HG03196 (cell line): ENCODE data around the gene RPS6KA3.
A peak's percentile ranks its signal among the peaks of the same experiment; 100 is the strongest.

ENCODE experiments used
- ATAC-seq: cut with Tn5 transposase; IDR thresholded peaks from one replicate; pipeline ENCODE4 v1.9.1; 2021; ENCODE audit not compliant: unreplicated experiment

The RPS6KA3 gene

DNA sequence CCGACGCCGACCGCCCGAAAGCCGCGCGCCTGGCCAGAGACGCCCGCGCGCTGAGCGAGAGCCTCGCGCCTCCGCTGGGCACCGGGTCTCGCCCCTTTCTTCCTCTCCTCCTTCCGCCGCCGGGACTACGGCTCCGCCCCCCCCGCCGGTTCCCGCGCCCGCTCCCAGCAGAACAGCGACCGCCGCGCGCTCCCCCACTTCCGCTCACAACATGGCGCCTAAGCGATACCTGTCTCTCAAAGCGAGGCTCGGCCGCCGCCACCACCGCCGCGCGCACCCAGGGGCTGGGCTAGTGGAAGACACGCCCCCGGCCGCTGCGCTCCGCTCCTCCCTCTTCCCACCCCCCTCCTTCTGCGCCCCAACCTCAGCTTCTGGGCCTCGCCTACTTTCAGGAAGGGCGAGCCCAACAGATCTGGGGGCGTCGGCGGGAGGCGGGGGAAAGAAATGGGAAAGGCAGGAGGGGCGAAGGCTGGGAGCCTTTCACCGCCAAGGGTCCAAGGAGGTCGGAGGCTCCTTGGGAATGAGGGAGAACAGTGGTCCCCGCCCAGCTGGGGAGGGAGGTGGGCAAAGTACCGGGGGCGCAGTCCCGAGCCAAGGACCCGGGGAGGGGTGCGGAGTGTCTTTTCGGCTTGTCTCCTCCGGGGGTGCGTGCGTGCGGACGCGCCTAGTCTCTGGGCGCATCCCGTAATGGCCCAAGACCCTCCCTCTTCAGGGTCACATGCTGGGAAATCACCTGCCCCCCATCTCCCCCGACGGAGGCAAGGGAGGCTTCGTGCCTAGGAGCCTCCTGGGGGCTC lies at the start of gene RPS6KA3:
Gene RPS6KA3, minus strand, starts transcription at position 100 of the 797 bp plus-strand sequence. CDS start 277 bp downstream, outside the sequence.
- ATAC-seq = peak; percentile 81

DNA sequence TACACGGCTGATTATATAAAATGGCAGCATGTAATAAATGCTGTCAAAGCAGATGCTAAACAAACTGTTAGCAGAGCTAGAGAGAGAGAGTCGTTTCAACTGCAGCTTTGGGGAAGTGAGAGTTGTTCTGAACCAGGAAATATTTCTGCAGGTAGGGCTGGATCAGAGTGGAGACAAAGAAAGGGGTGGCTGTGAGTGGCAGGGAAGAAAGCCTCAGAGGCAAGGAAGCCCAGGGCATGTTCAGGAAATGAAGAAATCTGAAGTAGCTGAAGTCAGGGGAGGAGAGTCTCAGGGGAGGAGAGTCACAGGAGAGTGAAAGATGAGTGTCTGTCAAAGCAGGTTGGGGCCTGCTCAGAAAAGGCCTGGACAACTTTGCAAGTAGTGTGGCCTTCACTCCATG lies 48.4 kb upstream of the RPS6KA3 start:
- no peak for ATAC-seq

DNA sequence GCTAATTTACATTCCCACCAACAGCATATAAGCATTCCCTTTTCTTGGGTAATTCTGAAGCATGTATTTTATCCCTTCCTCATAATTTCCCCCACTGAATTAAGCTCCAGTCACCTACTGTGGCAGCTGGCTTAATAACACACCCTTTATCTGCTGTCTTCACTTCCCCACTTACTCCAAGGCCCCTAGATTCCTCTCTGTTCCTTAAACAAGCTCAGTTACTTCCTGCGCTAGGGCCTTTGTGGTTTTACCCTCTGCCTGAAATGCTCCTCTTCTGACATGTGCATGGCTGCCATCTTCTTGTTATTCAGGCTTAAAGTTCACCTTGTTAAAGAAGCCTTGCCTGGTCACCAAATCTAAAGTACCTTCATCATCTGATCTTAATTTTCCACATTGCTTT lies 47.2 kb upstream of the RPS6KA3 start:
- ATAC-seq = no peak

DNA sequence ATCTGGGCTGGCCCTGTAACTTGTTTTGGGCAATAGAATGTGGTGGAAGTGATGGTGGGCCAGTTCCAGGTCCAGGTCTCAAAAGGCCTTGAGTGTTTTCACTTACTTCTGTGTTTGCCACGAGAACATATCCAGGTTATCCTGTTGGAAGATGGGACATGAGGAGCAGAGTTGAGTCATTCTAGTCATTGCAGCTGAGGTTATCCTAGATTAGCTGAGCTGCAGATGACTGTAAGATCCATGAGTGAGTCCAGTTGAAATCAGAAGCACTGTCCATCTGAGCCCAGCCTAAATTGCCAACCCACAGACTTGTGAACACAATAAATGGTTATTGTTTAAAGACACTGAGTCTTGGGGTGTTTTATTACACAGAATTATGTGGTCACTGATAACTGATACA lies 45.3 kb upstream of the RPS6KA3 start:
- no peak for ATAC-seq

DNA sequence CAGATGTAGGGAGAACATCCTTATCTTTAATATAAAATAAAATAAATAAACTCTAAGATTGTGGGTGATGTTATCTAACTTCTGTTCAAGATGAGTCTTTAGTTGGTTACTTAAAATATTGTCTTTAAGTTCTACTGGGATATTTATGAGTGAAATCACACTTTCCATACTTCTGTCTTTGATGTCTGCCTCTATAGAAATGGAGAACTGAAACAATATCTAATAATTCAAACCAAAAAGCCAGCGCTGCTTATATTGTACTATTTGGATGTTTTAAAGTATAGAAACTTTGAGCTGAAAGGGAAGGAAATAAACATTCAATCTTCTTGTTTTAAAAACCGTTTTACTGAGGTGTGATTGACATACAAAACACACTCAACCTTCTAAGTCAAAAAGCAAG lies 44.8 kb upstream of the RPS6KA3 start:
- ATAC-seq = no peak

DNA sequence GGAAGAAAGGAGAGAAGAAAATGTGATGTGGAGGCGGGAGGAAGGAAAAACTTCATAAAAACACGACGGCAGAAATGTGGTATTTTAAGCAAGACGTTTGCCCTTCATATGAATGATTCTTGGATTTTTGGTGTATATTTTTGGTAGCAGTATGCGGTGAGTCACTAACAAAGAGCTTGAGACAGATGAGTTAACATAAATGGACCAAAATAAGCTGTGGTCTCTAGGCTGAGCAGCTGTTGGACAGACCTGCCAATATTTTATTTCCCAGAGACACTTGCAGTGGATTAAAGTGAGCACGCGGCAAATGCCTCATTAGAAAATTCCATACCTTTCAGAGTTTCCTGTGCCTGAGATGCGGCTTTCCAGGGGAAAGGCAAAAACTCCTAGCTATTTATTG lies 43.1 kb upstream of the RPS6KA3 start:
- no peak for ATAC-seq

DNA sequence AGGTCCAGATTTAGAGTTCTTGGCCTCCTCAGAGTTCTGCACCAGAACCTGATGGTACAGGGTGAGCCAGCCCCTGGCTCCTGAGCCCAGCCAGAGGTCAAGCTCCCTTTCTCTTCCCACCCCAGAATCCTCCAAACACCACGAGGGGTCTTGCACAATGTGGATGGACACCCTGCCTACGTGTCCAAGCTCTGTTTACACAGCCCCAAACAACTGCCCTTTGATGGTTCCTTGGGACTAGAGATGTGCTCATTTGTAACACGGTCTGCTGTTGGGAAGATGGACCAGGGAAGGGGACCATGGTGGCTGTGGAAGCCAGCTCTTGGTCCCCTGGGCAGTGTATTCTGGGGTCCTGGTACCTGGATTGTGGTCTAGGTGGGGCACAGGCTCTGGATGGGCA lies 40.0 kb upstream of the RPS6KA3 start:
- ATAC-seq = no peak

DNA sequence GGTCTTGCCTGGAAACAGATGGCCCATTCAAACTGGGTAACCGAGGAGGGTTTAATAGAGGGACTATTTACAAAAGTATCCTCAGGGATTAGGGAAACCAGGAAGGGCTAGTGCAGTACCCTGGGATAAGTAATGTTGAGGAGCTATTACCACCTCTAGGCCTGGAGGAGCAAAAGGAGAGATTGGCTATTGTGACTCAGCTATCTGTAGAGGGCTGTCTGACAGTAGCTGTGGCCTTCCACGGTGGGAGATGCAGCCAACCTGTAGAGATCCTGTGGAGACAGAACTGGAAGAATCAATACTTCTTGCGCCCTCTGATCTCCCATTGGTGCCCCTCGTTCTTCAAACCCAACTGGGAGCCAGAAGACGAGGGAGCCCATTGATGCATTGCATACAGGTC lies 34.1 kb upstream of the RPS6KA3 start:
- ATAC-seq = no peak

DNA sequence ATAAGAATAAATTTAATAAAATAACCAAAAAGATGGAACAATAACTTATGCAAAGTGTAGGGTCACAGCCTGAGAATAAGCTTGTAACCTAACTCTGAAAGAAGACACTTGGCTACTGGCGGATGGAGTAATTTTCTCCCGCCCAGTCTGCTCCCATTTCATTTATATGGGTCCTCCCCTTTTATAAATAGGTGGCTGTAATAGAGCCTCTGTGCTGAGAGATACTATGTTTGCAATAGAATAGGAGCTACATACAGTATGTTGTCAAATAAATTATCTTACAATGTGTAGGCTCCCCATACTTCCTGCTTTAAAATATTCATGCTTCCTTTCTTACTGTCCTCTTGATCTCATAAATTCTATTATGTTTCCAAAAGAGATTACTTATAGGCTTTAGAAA lies 28.2 kb upstream of the RPS6KA3 start:
- ATAC-seq = no peak

DNA sequence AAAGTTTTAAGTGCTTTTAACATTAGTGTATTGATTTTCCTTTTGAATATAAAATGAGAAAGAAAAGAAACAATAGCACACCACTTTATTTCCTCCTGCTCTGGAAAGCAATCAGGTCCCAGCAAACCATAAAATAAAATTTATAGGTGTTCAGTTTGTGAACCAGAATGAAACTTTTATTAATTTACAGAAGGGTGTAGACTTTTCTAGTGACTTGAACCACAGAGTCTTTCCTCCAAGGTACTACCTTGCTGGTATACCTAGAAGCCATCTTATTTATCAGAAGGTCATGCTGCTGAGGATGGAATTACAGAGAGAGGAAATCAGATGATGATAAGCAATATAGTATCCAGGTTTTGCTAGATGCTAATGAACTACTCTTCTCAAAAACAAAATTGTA lies 27.6 kb upstream of the RPS6KA3 start:
- ATAC-seq = no peak

DNA sequence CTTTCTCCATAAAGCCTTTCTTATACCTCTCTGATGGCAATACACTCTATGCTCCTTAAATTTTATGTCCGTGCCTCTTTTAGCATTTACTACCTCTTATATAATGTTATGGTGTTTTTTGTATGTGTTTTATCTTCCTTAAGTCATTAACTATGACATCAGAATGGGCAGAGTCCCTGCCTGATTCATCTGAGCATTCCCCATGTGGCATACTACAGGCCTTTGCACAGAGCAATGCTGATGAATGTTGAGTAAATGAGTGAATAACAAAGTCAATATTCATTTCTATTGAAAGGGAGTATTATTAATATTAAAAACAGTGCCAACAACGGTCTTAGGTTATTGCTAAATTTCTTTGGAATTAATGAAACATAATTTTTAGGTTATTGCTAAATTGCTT lies 18.8 kb upstream of the RPS6KA3 start:
- ATAC-seq = no peak

DNA sequence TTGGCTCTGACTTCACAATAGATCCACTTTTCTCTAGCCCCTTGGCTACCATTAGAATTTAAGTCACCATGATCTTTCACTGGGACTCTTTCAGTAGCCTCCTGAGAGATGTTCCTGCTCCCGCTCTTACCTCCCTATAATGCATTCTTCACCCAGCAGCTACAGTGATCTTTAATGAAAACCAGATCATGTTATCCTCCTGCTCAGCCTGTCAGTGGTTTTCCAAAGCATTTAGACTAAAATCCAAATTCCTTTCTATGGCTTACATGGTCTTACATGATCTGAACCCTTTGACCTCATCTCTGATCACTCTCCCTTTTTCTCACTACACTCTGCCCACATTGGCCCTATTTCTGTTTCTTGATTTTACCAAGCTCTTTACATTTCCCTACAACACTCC lies 18.3 kb upstream of the RPS6KA3 start:
- ATAC-seq = no peak

DNA sequence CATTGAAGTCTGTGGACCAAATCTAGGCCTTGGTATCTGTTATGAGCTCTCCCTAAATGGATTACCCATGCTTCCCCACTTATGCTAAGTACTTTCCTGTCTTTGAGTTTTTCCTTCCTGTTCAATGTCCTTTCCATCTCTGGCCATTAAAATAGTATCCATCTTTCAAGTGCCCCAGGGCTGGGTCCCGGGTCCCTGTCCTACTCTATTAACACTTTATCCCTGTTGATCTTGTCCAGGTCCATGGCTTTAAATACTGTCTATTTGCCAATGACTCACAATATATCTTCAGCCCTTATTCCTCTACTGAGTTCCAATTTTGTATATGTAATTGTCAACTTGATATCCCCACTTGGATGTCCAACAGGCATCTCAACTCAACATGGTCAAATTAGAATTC lies 17.7 kb upstream of the RPS6KA3 start:
- ATAC-seq = no peak

DNA sequence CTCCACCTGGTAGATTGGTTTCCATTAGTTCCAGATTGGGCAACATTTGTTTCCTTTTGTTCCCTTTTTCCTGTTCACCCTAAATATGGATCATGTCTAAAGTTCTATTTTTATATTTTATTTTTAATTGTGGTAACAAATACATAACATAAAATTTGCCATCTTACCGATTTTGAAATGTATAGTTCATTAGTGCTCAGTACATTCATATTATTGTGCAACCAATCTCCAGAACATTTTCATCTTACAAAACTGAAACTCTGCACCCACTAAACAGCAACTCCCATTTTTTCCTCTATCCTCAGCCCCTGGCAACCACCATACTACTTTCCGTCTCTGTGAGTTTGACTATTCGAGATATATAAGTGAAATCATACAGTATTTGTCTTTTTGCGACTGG lies 14.2 kb upstream of the RPS6KA3 start:
- ATAC-seq = no peak

DNA sequence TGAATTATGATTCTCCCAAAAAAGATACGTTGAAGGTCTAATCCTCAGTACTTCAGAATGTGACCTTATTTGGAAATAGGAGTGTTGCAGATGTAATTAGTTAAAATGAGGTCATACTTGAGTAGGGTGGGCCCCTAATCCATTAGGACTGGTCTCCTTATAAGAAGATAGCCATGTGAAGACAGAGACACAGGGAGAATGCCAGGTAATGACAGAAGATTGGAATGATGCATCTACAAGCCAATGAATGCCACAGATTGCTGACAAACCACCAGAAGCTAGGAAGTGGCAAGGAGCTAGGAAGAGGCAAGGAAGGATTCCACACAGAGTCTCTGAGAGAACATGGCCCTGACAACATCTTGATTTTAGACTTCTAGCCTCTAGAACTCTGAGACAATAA lies 7.4 kb upstream of the RPS6KA3 start:
- no peak for ATAC-seq

DNA sequence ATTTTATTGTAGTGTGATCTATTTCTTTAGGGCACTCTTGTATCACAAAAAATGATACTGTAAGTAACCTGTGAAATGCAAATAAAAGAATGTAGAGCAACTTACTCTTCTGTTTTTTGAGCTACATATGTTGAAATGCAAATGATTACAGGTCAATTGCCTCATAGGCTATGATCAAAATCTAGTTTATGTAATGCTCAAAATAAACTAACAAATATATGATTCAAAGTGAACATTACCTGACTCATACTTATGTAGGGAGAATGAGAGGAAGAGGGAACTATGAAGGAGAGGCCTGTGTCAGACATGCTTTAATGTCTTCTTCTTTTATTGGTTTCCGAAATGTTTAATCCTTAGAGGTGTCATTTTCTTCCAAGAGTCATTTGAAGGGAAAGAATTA lies 5.0 kb upstream of the RPS6KA3 start:
- no peak for ATAC-seq

DNA sequence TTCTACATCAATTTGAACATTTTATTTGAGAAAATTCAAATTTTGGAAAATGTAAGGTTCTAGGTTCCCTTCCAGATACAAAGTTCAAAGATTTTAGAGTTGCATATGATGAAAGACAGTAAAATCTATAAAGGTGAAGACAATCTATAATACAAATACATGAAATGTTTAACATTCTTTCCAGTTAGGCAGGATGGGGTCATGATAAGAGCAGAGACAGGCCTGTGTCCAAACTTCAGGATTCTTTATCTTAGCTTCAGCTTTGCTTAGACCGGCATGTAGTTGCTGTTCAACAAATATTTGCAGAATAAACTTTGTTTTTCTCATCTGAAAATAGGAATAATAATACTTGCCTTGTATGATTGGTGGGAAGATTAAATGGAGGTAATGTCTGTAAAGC lies 4.5 kb upstream of the RPS6KA3 start:
- ATAC-seq = no peak

DNA sequence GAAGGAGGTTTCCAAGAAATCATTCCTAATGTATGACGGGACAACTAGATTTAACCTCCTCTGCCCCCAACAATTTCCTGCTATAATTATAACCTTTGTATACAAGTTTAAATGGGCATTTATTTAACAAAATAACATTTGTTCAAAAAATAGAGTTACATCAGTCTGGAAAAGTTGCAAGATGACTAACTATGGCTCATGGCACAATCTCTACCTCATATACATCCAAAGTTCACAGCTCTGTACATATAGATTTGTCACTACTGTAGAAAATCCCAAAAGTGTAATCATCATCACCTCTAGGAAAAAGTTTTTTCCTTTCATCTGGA lies 3.8 kb upstream of the RPS6KA3 start:
- ATAC-seq = no peak

DNA sequence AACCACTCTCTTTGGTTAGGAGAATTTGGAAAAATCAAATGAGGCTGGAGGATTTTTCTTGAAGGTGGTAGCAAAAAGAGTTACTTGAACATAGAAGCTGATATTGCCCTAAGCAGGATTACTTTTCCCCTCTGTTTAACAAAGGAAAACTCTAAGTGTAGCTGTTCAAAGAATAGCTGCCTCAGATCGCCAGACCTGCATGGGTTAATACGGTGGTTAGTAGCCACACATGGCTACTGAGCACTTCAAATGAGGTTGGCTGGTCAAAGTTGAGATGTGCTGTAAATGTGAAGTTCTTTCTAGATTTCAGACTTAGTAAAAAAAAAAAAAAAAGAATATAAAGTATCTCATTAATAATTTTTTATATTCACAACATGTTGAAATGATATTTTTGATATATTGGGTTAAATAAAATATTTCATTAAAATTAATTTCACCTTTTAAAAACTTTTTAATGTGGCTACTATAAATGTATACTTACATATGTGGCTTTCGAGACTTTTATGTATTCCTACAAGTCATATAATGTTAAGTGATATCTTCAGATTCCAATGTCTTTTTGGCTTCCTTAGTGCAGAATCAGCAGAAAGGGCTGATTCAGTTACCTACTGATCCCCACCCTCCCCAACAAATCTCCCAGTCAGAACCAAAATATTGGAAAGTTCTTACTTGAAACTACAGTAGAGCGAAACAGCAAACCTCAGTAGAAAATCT lies 3.3 kb upstream of the RPS6KA3 start:
- ATAC-seq = no peak

DNA sequence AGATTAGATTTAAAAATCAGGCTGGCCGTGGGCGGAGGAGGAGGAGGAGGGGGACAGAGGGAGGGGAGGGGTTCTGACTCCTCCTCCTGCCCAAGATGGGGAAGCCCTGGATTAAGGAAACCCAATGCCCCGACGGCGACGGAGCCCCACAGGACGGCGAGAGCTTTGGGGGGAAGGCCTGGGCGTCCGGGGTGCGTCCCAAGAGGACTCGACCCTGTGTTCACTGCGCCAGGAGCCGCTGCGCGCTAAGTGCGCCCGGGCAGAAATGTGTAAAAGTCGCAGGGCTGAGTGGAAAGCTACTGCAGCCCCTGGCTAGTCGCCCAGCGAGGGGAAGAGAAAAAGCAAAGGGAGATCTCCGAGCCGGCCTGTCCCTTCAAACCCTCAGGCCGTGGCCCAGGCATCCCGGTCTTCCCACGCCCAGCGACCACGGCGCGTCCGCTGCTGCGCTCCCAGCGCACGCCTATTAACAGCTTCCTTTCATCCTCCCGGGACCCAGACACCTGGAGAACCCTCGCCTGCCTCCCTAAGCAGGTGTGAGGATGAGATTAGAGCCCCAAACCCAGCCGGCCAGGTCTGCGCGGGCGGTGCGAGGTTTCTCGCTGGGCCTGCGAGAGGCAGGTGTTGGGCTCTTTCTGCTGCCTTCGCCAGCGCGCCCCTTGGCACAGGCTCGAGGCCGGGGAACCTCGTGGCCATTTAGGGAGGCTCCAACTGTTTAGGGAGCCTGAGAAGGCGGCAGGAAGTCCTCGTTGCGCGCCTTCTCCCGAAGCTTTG lies 1.4 kb upstream of the RPS6KA3 start:
- ATAC-seq = no peak

DNA sequence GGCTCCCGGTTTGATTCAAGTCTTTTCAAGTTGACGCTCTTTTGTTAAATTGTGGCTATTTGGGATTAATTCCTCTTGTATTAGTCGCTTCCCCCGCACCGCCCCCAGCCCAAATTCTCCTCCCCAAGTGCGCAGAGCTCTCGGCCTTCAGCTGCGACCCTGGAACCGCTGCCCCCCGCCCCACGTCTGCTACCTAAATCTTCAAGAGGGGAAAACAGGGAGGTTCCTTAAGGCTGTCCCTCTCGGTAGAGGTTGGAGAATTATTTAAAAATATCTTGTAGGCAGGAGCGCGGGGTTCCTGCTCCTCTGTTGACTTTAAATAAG lies 860 bp upstream of the RPS6KA3 start:
- no peak for ATAC-seq
